Measurements from ENCODE around the gene ADORA3. TPM values are rescaled to one million over a fixed set of nuclear protein-coding genes. Genes with fewer than 3 reads are reported as not detected.

Gene ADORA3
- total and polyA plus RNA-seq, 2 donors (not counting 3 experiments of a cell fraction or from before 2014, with no cell fraction given): 0.31 TPM; not detected in 1

GRCh38 chr1:111467865-111468716 lies 35.3 kb downstream of the ADORA3 start:
- dilution Hi-C loops (cut with MboI; ENCODE audit: extremely low pct_ligation_motif_present, low sequenced_read_pairs): no loop called here
- Histone ChIP-seq H3K79me2 (ENCODE audit: control insufficient read depth, insufficient read depth, low read length) (no peaks in the 10 kb centered on the region), H2AFZ (ENCODE audit: low read depth, low read length) (no peak overlapping the region), H3K27ac (ENCODE audit: insufficient read depth, low read depth, low read length) (no peak overlapping the region), H3K9me1 (replicated peaks; ENCODE audit: control insufficient read depth, extremely low read depth, insufficient read depth, low read length) (no peaks in the 10 kb centered on the region), H3K4me1 (ENCODE audit: control insufficient read depth, extremely low read depth, insufficient read depth, low read length) (no peaks in the 10 kb centered on the region), H3K27me3 (ENCODE audit: control insufficient read depth in 2 of 2, insufficient read depth in 2 of 2, low read length in 2 of 2) (no peaks in the 10 kb centered on the region), H3K36me3 (ENCODE audit: control insufficient read depth in 2 of 2, extremely low read depth in 1 of 2, insufficient read depth in 2 of 2, low read length in 2 of 2) (no peaks in the 10 kb centered on the region), H3K4me2 (ENCODE audit: insufficient read depth, low read length) (no peak overlapping the region), H4K20me1 (replicated peaks; ENCODE audit: control insufficient read depth, extremely low read depth, insufficient read depth, low read length) (no peaks in the 10 kb centered on the region), H3K9ac (replicated peaks; ENCODE audit: extremely low read depth, insufficient read depth, low read length) (no peak overlapping the region), H3K9me3 (replicated peaks; ENCODE audit: control insufficient read depth, insufficient read depth, low read length) (no peaks in the 10 kb centered on the region), H3K4me3 (replicated peaks in 1 of 3; ENCODE audit: insufficient read depth in 1 of 3, low read depth in 1 of 3, low read length in 3 of 3) (no peak overlapping the region)
- FAIRE-seq (no peak), DNase-seq (ENCODE audit: low read depth, low spot score) (no peak)
- CTCF ChIA-PET: interaction anchor here (0.6 to 1.0 kb wide), 2 partner anchors 40 to 284 kb away, joined by 3 read pairs; no protein-coding TSS in a partner anchor
- intact Hi-C loops (cut with micrococcal nuclease): no loop called here
- POLR2A ChIA-PET: no interaction called here
- TF ChIP-seq POLR2AphosphoS5 (IDR thresholded peaks at IDR 0.05; ENCODE audit: insufficient read depth, low read depth, low read length) (no peak), FOS (IDR thresholded peaks at IDR 0.05; ENCODE audit: borderline replicate concordance, insufficient read depth, low read length) (no peak)
- BruUV-seq (replicated peaks): no TSS peak

- Histone ChIP-seq H4K20me1 (replicated peaks; ENCODE audit: control insufficient read depth, extremely low read depth, insufficient read depth, low read length) (no peaks in the 10 kb centered on the region), H3K79me2 (ENCODE audit: control insufficient read depth, insufficient read depth, low read length) (no peaks in the 10 kb centered on the region), H2AFZ (ENCODE audit: low read depth, low read length) (no peak overlapping the region), H3K27ac (ENCODE audit: insufficient read depth, low read depth, low read length) (no peak overlapping the region), H3K36me3 (ENCODE audit: control insufficient read depth in 2 of 2, extremely low read depth in 1 of 2, insufficient read depth in 2 of 2, low read length in 2 of 2) (peaks cover 0 to 4% of the 10 kb centered on the region in 2 experiments), H3K27me3 (ENCODE audit: control insufficient read depth in 2 of 2, insufficient read depth in 2 of 2, low read length in 2 of 2) (no peaks in the 10 kb centered on the region), H3K4me1 (ENCODE audit: control insufficient read depth, extremely low read depth, insufficient read depth, low read length) (no peaks in the 10 kb centered on the region), H3K9me1 (replicated peaks; ENCODE audit: control insufficient read depth, extremely low read depth, insufficient read depth, low read length) (no peaks in the 10 kb centered on the region), H3K4me2 (ENCODE audit: insufficient read depth, low read length) (no peak overlapping the region), H3K9me3 (replicated peaks; ENCODE audit: control insufficient read depth, insufficient read depth, low read length) (no peaks in the 10 kb centered on the region), H3K9ac (replicated peaks; ENCODE audit: extremely low read depth, insufficient read depth, low read length) (no peak overlapping the region), H3K4me3 (replicated peaks in 1 of 3; ENCODE audit: insufficient read depth in 1 of 3, low read depth in 1 of 3, low read length in 3 of 3) (no peak overlapping the region)
- POLR2A ChIA-PET: no interaction called here
- dilution Hi-C loops (cut with MboI; ENCODE audit: extremely low pct_ligation_motif_present, low sequenced_read_pairs) (no loop called here), intact Hi-C loops (cut with micrococcal nuclease) (no loop called here)
- TF ChIP-seq EZH2 (IDR thresholded peaks at IDR 0.05; ENCODE audit: borderline replicate concordance, low read depth, low read length, severe bottlenecking): no peak
- no peak for TF ChIP-seq CTCF (IDR thresholded peaks at IDR 0.05; ENCODE audit: extremely low read depth in 1 of 2, insufficient read depth in 1 of 2, low read depth in 1 of 2, low read length in 2 of 2)
- TF ChIP-seq MYC (IDR thresholded peaks at IDR 0.05; ENCODE audit: low read depth, low read length): no peak
- no peak for TF ChIP-seq GATA2 (IDR thresholded peaks at IDR 0.05; ENCODE audit: insufficient read depth, insufficient read length, low read depth, low read length)
- no peak for TF ChIP-seq POLR2A (IDR thresholded peaks at IDR 0.05; ENCODE audit: low read depth, low read length)
- TF ChIP-seq MAX (IDR thresholded peaks at IDR 0.05; ENCODE audit: insufficient read depth, insufficient read length): no peak
- TF ChIP-seq FOS (IDR thresholded peaks at IDR 0.05; ENCODE audit: borderline replicate concordance, insufficient read depth, low read length): no peak
- TF ChIP-seq POLR2AphosphoS5 (IDR thresholded peaks at IDR 0.05; ENCODE audit: insufficient read depth, low read depth, low read length): no peak
- TF ChIP-seq JUN (IDR thresholded peaks at IDR 0.05; ENCODE audit: borderline replicate concordance, insufficient read depth, insufficient read length, low read depth): no peak
- CTCF ChIA-PET: no interaction called here
- DNase-seq (ENCODE audit: low read depth, low spot score) (no peak), FAIRE-seq (no peak)
- BruUV-seq (replicated peaks): no TSS peak
These were observed 37.0 kb downstream of the ADORA3 start for GRCh38 chr1:111466480-111466879.
